HFFc6 (cell line): ENCODE results near the gene PSME3IP1. TPM values are rescaled to one million over a fixed set of nuclear protein-coding genes. Genes with fewer than 3 reads are reported as not detected.

Experiments used
- DNase-seq: peaks from one replicate; pipeline ENCODE4 v3.0.0-alpha.2; 2018
- H3K27ac Mint-ChIP-seq: 2 replicates; pipeline ENCODE4 v1.8.0; 2020; ENCODE audit warnings: mild to moderate bottlenecking, mixed read lengths
- H3K27me3 Mint-ChIP-seq: 2 replicates; pipeline ENCODE4 v1.8.0; 2021; ENCODE audit warnings: mild to moderate bottlenecking, moderate library complexity, mixed read lengths; ENCODE audit not compliant: insufficient read depth
- H3K36me3 Mint-ChIP-seq: 2 replicates; pipeline ENCODE4 v1.8.0; 2021; ENCODE audit warnings: low read depth, mixed read lengths
- H3K4me1 Mint-ChIP-seq: 2 replicates; pipeline ENCODE4 v1.8.0; 2020; ENCODE audit warnings: low read depth, mixed read lengths
- H3K4me3 Mint-ChIP-seq: 2 replicates; pipeline ENCODE4 v1.8.0; 2020; ENCODE audit warnings: mild to moderate bottlenecking, moderate library complexity, mixed read lengths
- H3K9me3 Mint-ChIP-seq: 2 replicates; pipeline ENCODE4 v1.8.0; 2020; ENCODE audit warnings: mild to moderate bottlenecking, mixed read lengths
- total RNA-seq, 6 experiments: library from RNA; stranded (reverse); fragmentation: NEBNext Ultra II Directional; extraction: Animal tissue kit (Norgen Biotek cat#: 25700); gene quantifications; 2 replicates in 1 of 6; 3 replicates in 5 of 6; pipeline ENCODE4 v1.2.3, GENCODE V29; 2021
- TF ChIP-seq, protein P1 (sequence below): fragments of 200-600 bp; sonication (generic); IDR thresholded peaks from 2 replicates; pipeline ENCODE4 v1.5.0; 2021; ENCODE audit warnings: antibody characterized with exemption, mild to moderate bottlenecking

Gene PSME3IP1
- total RNA-seq, 6 experiments from 2014 or later: 55.9 to 85.0 (median 76.5) TPM

- TF ChIP-seq, protein P1, sequence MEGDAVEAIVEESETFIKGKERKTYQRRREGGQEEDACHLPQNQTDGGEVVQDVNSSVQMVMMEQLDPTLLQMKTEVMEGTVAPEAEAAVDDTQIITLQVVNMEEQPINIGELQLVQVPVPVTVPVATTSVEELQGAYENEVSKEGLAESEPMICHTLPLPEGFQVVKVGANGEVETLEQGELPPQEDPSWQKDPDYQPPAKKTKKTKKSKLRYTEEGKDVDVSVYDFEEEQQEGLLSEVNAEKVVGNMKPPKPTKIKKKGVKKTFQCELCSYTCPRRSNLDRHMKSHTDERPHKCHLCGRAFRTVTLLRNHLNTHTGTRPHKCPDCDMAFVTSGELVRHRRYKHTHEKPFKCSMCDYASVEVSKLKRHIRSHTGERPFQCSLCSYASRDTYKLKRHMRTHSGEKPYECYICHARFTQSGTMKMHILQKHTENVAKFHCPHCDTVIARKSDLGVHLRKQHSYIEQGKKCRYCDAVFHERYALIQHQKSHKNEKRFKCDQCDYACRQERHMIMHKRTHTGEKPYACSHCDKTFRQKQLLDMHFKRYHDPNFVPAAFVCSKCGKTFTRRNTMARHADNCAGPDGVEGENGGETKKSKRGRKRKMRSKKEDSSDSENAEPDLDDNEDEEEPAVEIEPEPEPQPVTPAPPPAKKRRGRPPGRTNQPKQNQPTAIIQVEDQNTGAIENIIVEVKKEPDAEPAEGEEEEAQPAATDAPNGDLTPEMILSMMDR: no peak
- no peak overlapping the region for H3K27ac Mint-ChIP-seq
- H3K27me3 Mint-ChIP-seq: peaks cover 5% of the 10 kb centered on the region
- H3K9me3 Mint-ChIP-seq: no peaks in the 10 kb centered on the region
- no peak overlapping the region for H3K4me3 Mint-ChIP-seq
- 0 out of 2 replicates have a peak, but pooled peaks cover 6% of the 10 kb centered on the region for H3K36me3 Mint-ChIP-seq
- DNase-seq: no peak
- H3K4me1 Mint-ChIP-seq: peaks cover 21% of the 10 kb centered on the region
Observed at GRCh38 chr16:57150682-57151330, 35.0 kb downstream of the PSME3IP1 start.

DNA sequence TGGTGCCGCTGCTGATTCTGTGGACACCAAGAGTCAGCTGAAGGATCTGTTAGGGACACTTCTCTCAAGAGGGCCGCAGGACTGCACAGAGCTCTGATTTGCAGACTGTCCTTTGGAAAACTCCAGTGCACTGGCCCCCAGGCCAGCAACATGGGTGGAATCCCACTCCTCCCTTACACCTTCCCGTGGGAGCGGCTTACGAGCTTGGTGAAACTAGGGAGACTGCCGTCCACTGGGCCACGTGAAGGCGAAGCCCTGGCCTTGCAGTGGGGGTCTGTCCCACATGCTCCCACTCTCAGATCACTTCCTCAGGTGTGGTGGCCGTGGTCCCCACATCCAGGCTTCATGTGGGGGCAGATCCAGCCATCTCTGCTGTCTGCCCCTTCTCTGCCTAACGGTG lies 36.4 kb downstream of the PSME3IP1 start:
- Mint-ChIP-seq H3K4me3 (no peak overlapping the region), H3K27me3 (peaks cover 5% of the 10 kb centered on the region), H3K9me3 (no peaks in the 10 kb centered on the region), H3K36me3 (0 out of 2 replicates have a peak, but pooled peaks cover 6% of the 10 kb centered on the region), H3K4me1 (peaks cover 21% of the 10 kb centered on the region), H3K27ac (no peak overlapping the region)
- no peak for DNase-seq
- TF ChIP-seq, protein P1: no peak

GRCh38 chr16:57148481-57148880 lies 37.4 kb downstream of the PSME3IP1 start:
- Mint-ChIP-seq H3K4me3 (no peak overlapping the region), H3K36me3 (0 out of 2 replicates have a peak, but pooled peaks cover 5% of the 10 kb centered on the region), H3K27me3 (peaks cover 3% of the 10 kb centered on the region), H3K4me1 (peaks cover 21% of the 10 kb centered on the region), H3K9me3 (no peaks in the 10 kb centered on the region), H3K27ac (peak overlapping the region; percentile 85)
- TF ChIP-seq, protein P1: no peak; the same call in 1 of the 2 replicates
- no peak for DNase-seq

GRCh38 chr16:57147381-57148221 lies 38.2 kb downstream of the PSME3IP1 start:
- peaks cover 3% of the 10 kb centered on the region for H3K27me3 Mint-ChIP-seq
- TF ChIP-seq, protein P1: no peak
- H3K36me3 Mint-ChIP-seq: no peaks in the 10 kb centered on the region

DNA sequence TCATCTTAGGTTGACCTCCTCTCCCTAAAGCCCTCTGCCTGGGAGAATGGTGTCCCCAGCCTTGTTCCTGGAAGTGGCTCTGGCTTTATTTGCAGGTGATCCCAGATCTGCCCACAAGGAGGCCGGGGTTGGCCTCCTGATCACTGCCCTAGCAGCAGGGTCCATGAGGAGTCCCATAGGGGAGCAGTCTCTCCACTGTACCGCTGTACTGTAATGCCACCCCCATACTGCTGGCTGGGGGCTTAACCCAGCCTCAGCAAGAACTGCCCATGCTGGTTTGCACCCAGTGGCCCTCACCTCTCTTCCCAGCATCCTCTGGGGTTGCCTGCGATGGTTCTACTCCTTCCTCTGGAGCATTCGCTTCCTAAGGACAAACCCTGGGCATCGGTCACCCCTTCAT lies 39.1 kb downstream of the PSME3IP1 start:
- no peak for DNase-seq
- Mint-ChIP-seq H3K4me1 (peaks cover 26% of the 10 kb centered on the region), H3K27me3 (peaks cover 3% of the 10 kb centered on the region), H3K4me3 (no peak overlapping the region), H3K27ac (peak overlapping the region; percentile 23; the same call in 1 of the 2 replicates), H3K36me3 (no peaks in the 10 kb centered on the region), H3K9me3 (no peaks in the 10 kb centered on the region)
- TF ChIP-seq, protein P1: peak; percentile 62

More at GRCh38 chr16:57147381-57148221, 38.2 kb downstream of the PSME3IP1 start:
- peak overlapping the region; percentile 51 for H3K4me3 Mint-ChIP-seq
- peaks cover 21% of the 10 kb centered on the region for H3K4me1 Mint-ChIP-seq
- peak overlapping the region; percentile 85 for H3K27ac Mint-ChIP-seq
- no peaks in the 10 kb centered on the region for H3K9me3 Mint-ChIP-seq
- DNase-seq: peak; percentile 34
